ENCODE measurements around the gene ENOX1. TPM values are rescaled to one million over a fixed set of nuclear protein-coding genes. Genes with fewer than 3 reads are reported as not detected.
A peak's percentile ranks its signal among the peaks of the same experiment; 100 is the strongest.

ENOX1 gene
- total and polyA plus RNA-seq, 7 donors = 0.23 to 20.2 (median 11.1) TPM

GRCh38 chr13:43448605-43449336 is 338.0 kb downstream of the ENOX1 start:
- intact Hi-C loops (cut with DNase I) = no loop called here
- no peak overlapping the region for H3K27ac ChIP-seq
- H3K36me3 ChIP-seq = no peaks in the 10 kb centered on the region
- no peak overlapping the region for H3K4me3 ChIP-seq
- H3K9me3 ChIP-seq = no peaks in the 10 kb centered on the region
- H3K27me3 ChIP-seq = no peaks in the 10 kb centered on the region
- no peak for DNase-seq
- H3K4me1 ChIP-seq = peaks cover 0 to 20% (median 10%) of the 10 kb centered on the region in 4 donors
- 91 to 94% methylated on average over 10 of the region's 10 CpGs for WGBS, 2 donors
- TF ChIP-seq POLR2AphosphoS5 (IDR thresholded peaks at IDR 0.05) (no peak), EP300 (IDR thresholded peaks at IDR 0.05) (no peak), POLR2A (IDR thresholded peaks at IDR 0.05) (no peak), CTCF (IDR thresholded peaks at IDR 0.05) (no peak)

DNA sequence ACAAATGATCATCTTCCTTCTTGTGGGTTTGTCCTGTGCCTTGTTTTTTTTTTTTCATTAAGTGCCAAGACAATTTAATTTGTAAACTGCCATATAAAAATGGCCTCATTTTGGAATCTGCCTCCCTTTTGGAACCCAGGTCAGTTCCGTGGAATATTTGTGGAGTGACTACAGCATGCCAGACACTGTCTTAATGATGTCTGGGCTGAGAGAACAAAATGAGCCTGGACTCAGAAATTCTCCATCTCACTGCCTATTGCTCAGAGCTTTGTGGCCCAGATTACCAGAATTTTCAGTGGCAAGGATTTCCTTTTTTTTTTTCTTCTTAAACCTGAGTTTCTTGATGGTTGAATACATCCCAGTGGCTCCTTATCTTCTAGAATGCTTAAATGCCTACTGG is 340.6 kb downstream of the ENOX1 start:
- H3K9me3 ChIP-seq = no peaks in the 10 kb centered on the region
- intact Hi-C loops (cut with DNase I) = no loop called here
- H3K4me3 ChIP-seq = no peak overlapping the region
- H3K36me3 ChIP-seq = no peaks in the 10 kb centered on the region
- peak overlapping the region in 3 of 4 donors; percentile 27 to 64 (median 62) for H3K27ac ChIP-seq
- no peaks in the 10 kb centered on the region for H3K27me3 ChIP-seq
- DNase-seq = no peak
- peaks cover 0 to 38% (median 20%) of the 10 kb centered on the region in 4 donors for H3K4me1 ChIP-seq
- WGBS, 2 donors = 74 to 88% methylated on average over 1 of the region's 1 CpG
- TF ChIP-seq CTCF (IDR thresholded peaks at IDR 0.05) = no peak
- no peak for TF ChIP-seq POLR2AphosphoS5 (IDR thresholded peaks at IDR 0.05)
- TF ChIP-seq EP300 (IDR thresholded peaks at IDR 0.05) = no peak
- no peak for TF ChIP-seq POLR2A (IDR thresholded peaks at IDR 0.05)

DNA sequence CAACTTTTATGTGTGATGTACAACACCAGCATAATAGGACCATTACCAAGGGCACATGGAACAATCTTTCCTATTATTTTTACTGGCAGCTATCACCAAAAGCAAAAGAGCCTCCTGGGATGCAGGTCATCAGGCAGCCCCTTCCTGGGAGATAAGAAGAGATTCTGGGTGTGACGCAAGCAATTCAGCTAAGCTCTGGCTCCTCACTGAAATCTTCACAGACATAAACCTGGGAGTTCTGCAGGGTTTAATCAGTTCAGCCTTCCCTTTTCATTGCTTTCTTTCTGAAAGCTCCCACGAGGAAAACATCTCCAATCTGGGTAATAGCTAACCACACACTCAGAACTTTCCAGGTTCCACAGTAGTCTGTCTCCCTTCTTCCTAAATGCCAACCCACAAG is 341.1 kb downstream of the ENOX1 start:
- WGBS, 2 donors = 63 to 81% methylated on average over 2 of the region's 2 CpGs
- TF ChIP-seq POLR2A (IDR thresholded peaks at IDR 0.05) (no peak), POLR2AphosphoS5 (IDR thresholded peaks at IDR 0.05) (no peak), CTCF (IDR thresholded peaks at IDR 0.05) (no peak), EP300 (IDR thresholded peaks at IDR 0.05) (no peak)
- intact Hi-C loops (cut with DNase I) = no loop called here
- DNase-seq = no peak
- Histone ChIP-seq H3K4me1 (peaks cover 0 to 38% (median 20%) of the 10 kb centered on the region in 4 donors), H3K36me3 (no peaks in the 10 kb centered on the region), H3K27me3 (no peaks in the 10 kb centered on the region), H3K4me3 (no peak overlapping the region), H3K9me3 (no peaks in the 10 kb centered on the region), H3K27ac (peak overlapping the region in 3 of 4 donors; percentile 27 to 64 (median 62))

- intact Hi-C loops (cut with DNase I) = no loop called here
- Histone ChIP-seq H3K4me3 (no peak overlapping the region), H3K27ac (peak overlapping the region in 3 of 4 donors; percentile 8 to 60 (median 49)), H3K4me1 (peaks cover 0 to 38% (median 20%) of the 10 kb centered on the region in 4 donors), H3K36me3 (no peaks in the 10 kb centered on the region), H3K9me3 (no peaks in the 10 kb centered on the region), H3K27me3 (no peaks in the 10 kb centered on the region)
- no peak for TF ChIP-seq POLR2A (IDR thresholded peaks at IDR 0.05)
- TF ChIP-seq CTCF (IDR thresholded peaks at IDR 0.05) = no peak
- TF ChIP-seq EP300 (IDR thresholded peaks at IDR 0.05) = no peak
- TF ChIP-seq POLR2AphosphoS5 (IDR thresholded peaks at IDR 0.05) = no peak
- WGBS, 2 donors = 82 to 91% methylated on average over 4 of the region's 4 CpGs
- DNase-seq = no peak
These were observed 342.7 kb downstream of the ENOX1 start for GRCh38 chr13:43444081-43444480.
